IPS DF 6.9 (cell line): Measurements from ENCODE around the gene ARCN1.
"Not testable (repeated sequence)": the region's sequence is repeated elsewhere in the genome, so short reads cannot be mapped to it uniquely, and the experiment has no call there.

Experiments used
- DNase-seq: peaks from one replicate; pipeline ENCODE4 v3.0.0-alpha.2; 2013; ENCODE audit warnings: low read depth, low spot score
- H3K27ac ChIP-seq: one replicate; pipeline ENCODE4 v1.5.1; 2013; ENCODE audit warnings: low read length, control low read depth
- H3K27me3 ChIP-seq: 2 replicates; pipeline ENCODE4 v1.6.1; 2013; ENCODE audit warnings: mild to moderate bottlenecking, low read length; ENCODE audit not compliant: control insufficient read depth, insufficient read depth
- H3K36me3 ChIP-seq: 2 replicates; pipeline ENCODE4 v1.6.1; 2013; ENCODE audit warnings: low read length; ENCODE audit not compliant: control insufficient read depth, insufficient read depth
- H3K4me1 ChIP-seq: 2 replicates; pipeline ENCODE4 v1.6.1; 2013; ENCODE audit warnings: low read length; ENCODE audit not compliant: control insufficient read depth, insufficient read depth
- H3K4me3 ChIP-seq: 2 replicates; pipeline ENCODE4 v1.5.1; 2013; ENCODE audit warnings: mild to moderate bottlenecking, low read length
- H3K9me3 ChIP-seq: 2 replicates; pipeline ENCODE4 v1.6.1; 2013; ENCODE audit warnings: low read length, inconsistent platforms; ENCODE audit not compliant: control insufficient read depth, insufficient read depth
- WGBS: extraction: QIAGEN DNeasy Blood & Tissue Kit; methylation state at CpG from one replicate; pipeline ENCODE4 v1.1.7; 2013; ENCODE audit warnings: mixed read lengths, missing lambda C conversion rate; ENCODE audit not compliant: insufficient read length, insufficient coverage; 5-methylcytosine and 5-hydroxymethylcytosine counted together

Gene ARCN1

GRCh38 chr11:118544647-118545010 lies 27.6 kb upstream of the ARCN1 start:
- Histone ChIP-seq H3K27me3 (no peaks in the 10 kb centered on the region), H3K36me3 (no peaks in the 10 kb centered on the region; the same call in 1 of the 2 replicates)

DNA sequence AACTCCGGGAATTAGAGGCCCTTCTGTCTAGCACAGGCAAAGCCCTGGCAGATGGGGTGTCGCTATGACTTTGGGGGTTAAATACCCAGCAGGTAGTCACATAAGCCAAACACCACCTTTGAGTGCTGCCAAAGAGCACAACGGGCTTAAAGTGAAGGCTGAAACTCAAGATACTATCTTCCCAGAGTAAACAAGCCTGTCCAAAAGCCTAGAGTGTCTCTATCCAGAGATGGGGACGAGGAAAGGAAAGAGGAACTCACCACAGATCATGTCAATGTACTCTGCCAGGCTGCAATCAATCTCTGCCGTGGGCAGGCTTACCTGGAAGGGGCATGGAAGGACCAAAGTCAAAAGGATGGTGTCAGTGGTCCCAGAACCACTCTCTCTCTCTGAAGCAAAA lies 26.7 kb upstream of the ARCN1 start:
- no CpG with 5 or more reads among the region's 5 CpGs for WGBS
- Histone ChIP-seq H3K27me3 (no peaks in the 10 kb centered on the region), H3K27ac (no peak overlapping the region), H3K9me3 (no peaks in the 10 kb centered on the region), H3K4me3 (no peak overlapping the region; the same call in 1 of the 2 replicates), H3K36me3 (no peaks in the 10 kb centered on the region; the same call in 1 of the 2 replicates), H3K4me1 (no peaks in the 10 kb centered on the region)
- no peak for DNase-seq

More at GRCh38 chr11:118544647-118545010, 27.6 kb upstream of the ARCN1 start:
- Histone ChIP-seq H3K9me3 (no peaks in the 10 kb centered on the region), H3K4me1 (no peaks in the 10 kb centered on the region), H3K27ac (no peak overlapping the region), H3K4me3 (no peak overlapping the region)
- no CpG with 5 or more reads among the region's 3 CpGs for WGBS
- no peak for DNase-seq

DNA sequence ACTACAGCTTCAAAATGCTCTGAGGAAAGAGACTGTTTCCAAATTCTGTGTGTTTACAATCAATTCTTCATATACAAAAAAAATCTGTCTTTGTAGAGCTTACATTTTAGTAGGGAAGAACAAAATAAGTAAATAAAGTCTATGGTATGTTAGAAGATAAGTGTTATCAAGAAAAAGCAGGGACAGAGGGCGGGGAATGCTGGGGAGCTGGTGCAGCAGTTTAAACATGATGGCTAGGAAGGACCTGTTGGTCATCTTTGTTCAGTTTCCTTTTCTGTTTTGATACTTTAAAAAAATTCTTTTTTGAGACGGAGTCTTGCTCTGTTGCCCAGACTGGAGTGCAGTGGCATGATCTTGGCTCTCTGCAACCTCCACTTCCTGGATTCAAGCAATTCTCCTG lies 25.1 kb upstream of the ARCN1 start:
- DNase-seq: no peak
- Histone ChIP-seq H3K9me3 (no peaks in the 10 kb centered on the region), H3K27me3 (no peaks in the 10 kb centered on the region), H3K4me3 (no peak overlapping the region), H3K4me1 (no peaks in the 10 kb centered on the region), H3K36me3 (0 out of 2 replicates have a peak, but pooled peaks cover 5% of the 10 kb centered on the region), H3K27ac (no peak overlapping the region)
- no CpG with 5 or more reads among the region's 2 CpGs for WGBS

- WGBS: no CpG with 5 or more reads among the region's 4 CpGs
- 0 out of 2 replicates have a peak, but pooled peaks cover 6% of the 10 kb centered on the region for H3K36me3 ChIP-seq
- no peaks in the 10 kb centered on the region for H3K4me1 ChIP-seq
- H3K9me3 ChIP-seq: no peaks in the 10 kb centered on the region
- H3K27me3 ChIP-seq: no peaks in the 10 kb centered on the region
- H3K4me3 ChIP-seq: no peak overlapping the region
- no peak overlapping the region for H3K27ac ChIP-seq
- DNase-seq: no peak
Observed at GRCh38 chr11:118552341-118552740, 19.9 kb upstream of the ARCN1 start.

DNA sequence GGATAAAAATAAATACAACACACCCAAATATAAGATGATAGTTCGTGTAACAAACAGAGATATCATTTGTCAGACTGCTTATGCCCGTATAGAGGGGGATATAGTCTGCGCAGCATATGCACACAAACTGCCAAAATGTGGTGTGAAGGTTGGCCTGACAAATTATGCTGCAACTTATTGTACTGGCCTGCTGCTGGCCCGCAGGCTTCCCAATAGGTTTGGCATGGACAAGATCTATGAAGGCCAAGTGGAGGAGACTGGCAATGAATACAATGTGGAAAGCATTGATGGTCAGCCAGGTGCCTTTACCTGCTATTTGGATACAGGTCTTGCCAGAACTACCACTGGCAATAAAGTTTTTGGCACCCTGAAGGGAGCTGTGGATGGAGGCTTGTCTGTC lies 11.4 kb upstream of the ARCN1 start:
- no peak overlapping the region for H3K27ac ChIP-seq
- no CpG with 5 or more reads among the region's 4 CpGs for WGBS
- H3K4me3 ChIP-seq: no peak overlapping the region
- no peaks in the 10 kb centered on the region for H3K36me3 ChIP-seq
- DNase-seq: no peak
- no peaks in the 10 kb centered on the region for H3K27me3 ChIP-seq
- no peaks in the 10 kb centered on the region for H3K4me1 ChIP-seq
- H3K9me3 ChIP-seq: no peaks in the 10 kb centered on the region

GRCh38 chr11:118565051-118565450 lies 7.2 kb upstream of the ARCN1 start:
- Histone ChIP-seq H3K36me3 (no peaks in the 10 kb centered on the region), H3K9me3 (no peaks in the 10 kb centered on the region), H3K27ac (no peak overlapping the region), H3K4me3 (no peak overlapping the region), H3K27me3 (no peaks in the 10 kb centered on the region), H3K4me1 (no peaks in the 10 kb centered on the region)
- DNase-seq: no peak
- no CpG with 5 or more reads among the region's 5 CpGs for WGBS

- Histone ChIP-seq H3K36me3 (no peaks in the 10 kb centered on the region), H3K27me3 (no peaks in the 10 kb centered on the region), H3K4me3 (no peak overlapping the region), H3K9me3 (no peaks in the 10 kb centered on the region), H3K27ac (no peak overlapping the region), H3K4me1 (no peaks in the 10 kb centered on the region)
- DNase-seq: no peak
- WGBS: no CpG with 5 or more reads among the region's 2 CpGs
Observed at GRCh38 chr11:118569670-118570069, 2.5 kb upstream of the ARCN1 start.

- Histone ChIP-seq H3K27ac (no peak overlapping the region), H3K9me3 (no peaks in the 10 kb centered on the region), H3K27me3 (no peaks in the 10 kb centered on the region), H3K36me3 (no peaks in the 10 kb centered on the region), H3K4me1 (no peaks in the 10 kb centered on the region), H3K4me3 (no peak overlapping the region)
- no peak for DNase-seq
- WGBS: no CpG with 5 or more reads among the region's 1 CpG
Observed at GRCh38 chr11:118570787-118571186, 1.4 kb upstream of the ARCN1 start.

DNA sequence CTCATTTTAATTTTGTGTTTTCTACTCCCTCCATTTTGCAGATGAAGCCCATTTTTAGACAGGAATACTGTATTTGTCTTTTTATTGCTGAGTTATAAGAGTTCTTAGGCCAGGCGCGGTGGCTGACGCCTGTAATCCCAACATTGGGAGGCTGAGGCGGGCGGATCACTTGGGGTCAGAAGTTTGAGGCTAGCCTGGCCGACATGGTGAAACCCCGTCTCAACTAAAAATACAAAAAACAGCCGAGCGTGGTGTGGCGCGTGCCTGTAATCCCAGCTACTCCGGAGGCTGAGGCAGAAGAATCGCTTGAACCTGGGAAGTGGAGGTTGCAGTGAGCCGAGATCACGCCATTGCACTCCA lies 528 bp upstream of the ARCN1 start:
- not testable (repeated sequence) for H3K27ac ChIP-seq, H3K9me3 ChIP-seq, H3K4me3 ChIP-seq, DNase-seq, H3K4me1 ChIP-seq, H3K36me3 ChIP-seq, H3K27me3 ChIP-seq
- WGBS: no CpG with 5 or more reads among the region's 15 CpGs

GRCh38 chr11:118572981-118573550 lies 857 bp downstream of the ARCN1 start:
- no peak for DNase-seq

GRCh38 chr11:118574636-118575035 lies 2.4 kb downstream of the ARCN1 start:
- DNase-seq: no peak
- no peaks in the 10 kb centered on the region for H3K9me3 ChIP-seq
- H3K36me3 ChIP-seq: no peaks in the 10 kb centered on the region
- no peaks in the 10 kb centered on the region for H3K27me3 ChIP-seq
- no peak overlapping the region for H3K27ac ChIP-seq
- WGBS: no CpG with 5 or more reads among the region's 7 CpGs
- H3K4me1 ChIP-seq: no peaks in the 10 kb centered on the region
- no peak overlapping the region for H3K4me3 ChIP-seq

More at GRCh38 chr11:118572981-118573550, 857 bp downstream of the ARCN1 start:
- Histone ChIP-seq H3K9me3 (no peaks in the 10 kb centered on the region), H3K36me3 (no peaks in the 10 kb centered on the region), H3K27me3 (no peaks in the 10 kb centered on the region), H3K27ac (no peak overlapping the region), H3K4me1 (no peaks in the 10 kb centered on the region), H3K4me3 (peak overlapping the region; percentile 94; the same call in 1 of the 2 replicates)
- WGBS: no CpG with 5 or more reads among the region's 10 CpGs
